ENCODE results near the gene DDX10. TPM values are rescaled to one million over a fixed set of nuclear protein-coding genes. Genes with fewer than 3 reads are reported as not detected.

Gene DDX10
- polyA plus RNA-seq, 1 of the 3 experiments (the other 2 are of a cell fraction), result 35.8 TPM

DNA sequence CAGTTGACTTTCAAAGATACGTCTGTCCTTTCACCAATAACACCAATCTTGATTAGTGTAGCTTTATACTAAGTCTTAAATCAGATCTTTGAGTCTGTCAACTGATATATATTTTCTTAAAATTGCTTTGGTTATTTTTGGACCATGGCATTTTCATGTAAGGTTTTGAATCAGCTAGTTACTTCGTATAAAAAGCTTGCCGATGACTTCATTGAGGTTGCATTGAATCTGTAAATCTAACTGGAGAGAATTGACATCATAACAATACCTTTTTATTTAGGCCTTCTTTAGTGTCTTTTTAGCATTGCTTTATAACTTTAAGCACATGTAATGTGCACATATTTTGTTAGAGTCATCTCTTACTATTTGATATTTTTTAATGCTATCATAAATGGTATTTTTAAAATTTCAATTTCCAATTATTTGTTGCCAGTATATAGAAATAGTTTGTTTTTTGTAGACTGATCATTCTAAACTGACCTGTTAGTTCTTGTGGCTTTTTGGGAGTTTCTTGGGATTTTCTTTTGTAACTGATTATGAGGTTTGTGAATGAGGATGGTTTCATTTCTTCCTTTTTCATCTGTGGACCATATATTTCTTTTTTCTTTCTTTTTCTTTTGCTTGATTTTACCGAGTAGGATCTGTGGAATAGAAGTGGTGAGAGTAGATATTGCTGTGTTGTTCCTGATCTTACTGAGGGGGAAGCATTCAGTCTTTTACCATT is 61.4 kb downstream of the DDX10 start (continued):
- TF ChIP-seq, protein P1, sequence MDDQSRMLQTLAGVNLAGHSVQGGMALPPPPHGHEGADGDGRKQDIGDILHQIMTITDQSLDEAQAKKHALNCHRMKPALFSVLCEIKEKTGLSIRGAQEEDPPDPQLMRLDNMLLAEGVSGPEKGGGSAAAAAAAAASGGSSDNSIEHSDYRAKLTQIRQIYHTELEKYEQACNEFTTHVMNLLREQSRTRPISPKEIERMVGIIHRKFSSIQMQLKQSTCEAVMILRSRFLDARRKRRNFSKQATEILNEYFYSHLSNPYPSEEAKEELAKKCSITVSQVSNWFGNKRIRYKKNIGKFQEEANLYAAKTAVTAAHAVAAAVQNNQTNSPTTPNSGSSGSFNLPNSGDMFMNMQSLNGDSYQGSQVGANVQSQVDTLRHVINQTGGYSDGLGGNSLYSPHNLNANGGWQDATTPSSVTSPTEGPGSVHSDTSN (IDR thresholded peaks at IDR 0.05), result no peak
- TF ChIP-seq EZH2phosphoT487 (IDR thresholded peaks at IDR 0.05; ENCODE audit: borderline replicate concordance, low read depth), result no peak

DNA sequence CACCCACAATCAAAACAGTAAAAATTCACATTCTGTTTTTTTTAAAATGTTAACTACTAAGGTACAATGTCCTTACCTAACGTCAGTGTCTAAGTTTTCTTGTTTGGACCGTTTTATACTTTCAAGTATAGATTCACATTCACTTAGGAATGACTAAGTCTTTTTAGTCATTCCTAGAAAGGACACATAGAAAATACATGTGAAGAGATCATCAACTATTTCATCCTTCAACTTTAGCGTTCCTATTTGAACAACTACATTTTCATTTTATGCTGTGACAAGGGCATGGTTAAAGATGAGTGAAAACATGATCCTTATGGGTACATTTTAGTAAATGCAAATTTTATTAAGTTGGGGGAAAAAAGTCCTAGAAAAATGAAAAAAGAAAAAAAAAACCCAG is 62.8 kb downstream of the DDX10 start:
- Histone ChIP-seq H3K9me2 (no peaks in the 10 kb centered on the region), H3F3A (replicated peaks; ENCODE audit: insufficient read depth) (peaks cover 5% of the 10 kb centered on the region), H3K9ac (no peak overlapping the region), H3K4me1 (ENCODE audit: control insufficient read depth in 1 of 2, insufficient read depth in 2 of 2, low read depth in 1 of 2, low read length in 1 of 2) (peaks cover 2 to 8% of the 10 kb centered on the region in 2 experiments; a peak in 2 of 4 replicates), H3K4me2 (no peak overlapping the region), H3K36me3 (replicated peaks in 1 of 2; ENCODE audit: control insufficient read depth in 1 of 2, insufficient read depth in 2 of 2, low read length in 1 of 2) (peaks cover 24 to 38% of the 10 kb centered on the region in 2 experiments), H3K27ac (ENCODE audit: low read depth in 2 of 2, low read length in 1 of 2) (no peak overlapping the region), H3K79me2 (ENCODE audit: insufficient read depth) (peaks cover 24% of the 10 kb centered on the region), H3K27me3 (ENCODE audit: insufficient read depth) (no peaks in the 10 kb centered on the region), H3K4me3 (ENCODE audit: low read depth in 2 of 2, low read length in 1 of 2) (no peak overlapping the region), H3K9me3 (0 out of 2 replicates have a peak, but pooled peaks cover 6% of the 10 kb centered on the region), H2AFZ (ENCODE audit: low read depth) (no peak overlapping the region), H4K20me1 (ENCODE audit: insufficient read depth) (no peaks in the 10 kb centered on the region)
- ChIA-PET CTCF (no interaction called here), POLR2A (no interaction called here)
- TF ChIP-seq POLR2AphosphoS5 (IDR thresholded peaks at IDR 0.05; ENCODE audit: low read depth, low read length) (no peak), FOXJ3 (CRISPR knock-in tag; IDR thresholded peaks at IDR 0.05) (no peak), GABPA (IDR thresholded peaks at IDR 0.05; ENCODE audit: low read depth) (no peak), TCF12 (IDR thresholded peaks at IDR 0.05) (no peak), YY1 (IDR thresholded peaks at IDR 0.05; ENCODE audit: low read depth) (no peak), RCOR1 (IDR thresholded peaks at IDR 0.05; ENCODE audit: low read length) (no peak), NFIC (IDR thresholded peaks at IDR 0.05; ENCODE audit: borderline replicate concordance) (no peak), CHD2 (IDR thresholded peaks at IDR 0.05; ENCODE audit: low read length, partially characterized antibody) (no peak), RAD21 (IDR thresholded peaks at IDR 0.05; ENCODE audit: low read length) (no peak), EP300 (IDR thresholded peaks at IDR 0.05; ENCODE audit: borderline replicate concordance in 1 of 2, low read depth in 1 of 2, low read length in 1 of 2) (no peak), TEAD4 (IDR thresholded peaks at IDR 0.05; ENCODE audit: borderline replicate concordance, insufficient read depth) (no peak), JUND (IDR thresholded peaks at IDR 0.05) (no peak), MEF2A (IDR thresholded peaks at IDR 0.05; ENCODE audit: borderline replicate concordance, low read depth) (no peak), NRF1 (IDR thresholded peaks at IDR 0.05; ENCODE audit: low read depth, low read length) (no peak)
- TF ChIP-seq, protein P2, sequence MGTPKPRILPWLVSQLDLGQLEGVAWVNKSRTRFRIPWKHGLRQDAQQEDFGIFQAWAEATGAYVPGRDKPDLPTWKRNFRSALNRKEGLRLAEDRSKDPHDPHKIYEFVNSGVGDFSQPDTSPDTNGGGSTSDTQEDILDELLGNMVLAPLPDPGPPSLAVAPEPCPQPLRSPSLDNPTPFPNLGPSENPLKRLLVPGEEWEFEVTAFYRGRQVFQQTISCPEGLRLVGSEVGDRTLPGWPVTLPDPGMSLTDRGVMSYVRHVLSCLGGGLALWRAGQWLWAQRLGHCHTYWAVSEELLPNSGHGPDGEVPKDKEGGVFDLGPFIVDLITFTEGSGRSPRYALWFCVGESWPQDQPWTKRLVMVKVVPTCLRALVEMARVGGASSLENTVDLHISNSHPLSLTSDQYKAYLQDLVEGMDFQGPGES (IDR thresholded peaks at IDR 0.05; ENCODE audit: low read depth, low read length), result no peak
- TF ChIP-seq, protein P3, sequence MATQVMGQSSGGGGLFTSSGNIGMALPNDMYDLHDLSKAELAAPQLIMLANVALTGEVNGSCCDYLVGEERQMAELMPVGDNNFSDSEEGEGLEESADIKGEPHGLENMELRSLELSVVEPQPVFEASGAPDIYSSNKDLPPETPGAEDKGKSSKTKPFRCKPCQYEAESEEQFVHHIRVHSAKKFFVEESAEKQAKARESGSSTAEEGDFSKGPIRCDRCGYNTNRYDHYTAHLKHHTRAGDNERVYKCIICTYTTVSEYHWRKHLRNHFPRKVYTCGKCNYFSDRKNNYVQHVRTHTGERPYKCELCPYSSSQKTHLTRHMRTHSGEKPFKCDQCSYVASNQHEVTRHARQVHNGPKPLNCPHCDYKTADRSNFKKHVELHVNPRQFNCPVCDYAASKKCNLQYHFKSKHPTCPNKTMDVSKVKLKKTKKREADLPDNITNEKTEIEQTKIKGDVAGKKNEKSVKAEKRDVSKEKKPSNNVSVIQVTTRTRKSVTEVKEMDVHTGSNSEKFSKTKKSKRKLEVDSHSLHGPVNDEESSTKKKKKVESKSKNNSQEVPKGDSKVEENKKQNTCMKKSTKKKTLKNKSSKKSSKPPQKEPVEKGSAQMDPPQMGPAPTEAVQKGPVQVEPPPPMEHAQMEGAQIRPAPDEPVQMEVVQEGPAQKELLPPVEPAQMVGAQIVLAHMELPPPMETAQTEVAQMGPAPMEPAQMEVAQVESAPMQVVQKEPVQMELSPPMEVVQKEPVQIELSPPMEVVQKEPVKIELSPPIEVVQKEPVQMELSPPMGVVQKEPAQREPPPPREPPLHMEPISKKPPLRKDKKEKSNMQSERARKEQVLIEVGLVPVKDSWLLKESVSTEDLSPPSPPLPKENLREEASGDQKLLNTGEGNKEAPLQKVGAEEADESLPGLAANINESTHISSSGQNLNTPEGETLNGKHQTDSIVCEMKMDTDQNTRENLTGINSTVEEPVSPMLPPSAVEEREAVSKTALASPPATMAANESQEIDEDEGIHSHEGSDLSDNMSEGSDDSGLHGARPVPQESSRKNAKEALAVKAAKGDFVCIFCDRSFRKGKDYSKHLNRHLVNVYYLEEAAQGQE (IDR thresholded peaks at IDR 0.05; ENCODE audit: low read depth, low read length), result no peak
- TF ChIP-seq, protein P4, sequence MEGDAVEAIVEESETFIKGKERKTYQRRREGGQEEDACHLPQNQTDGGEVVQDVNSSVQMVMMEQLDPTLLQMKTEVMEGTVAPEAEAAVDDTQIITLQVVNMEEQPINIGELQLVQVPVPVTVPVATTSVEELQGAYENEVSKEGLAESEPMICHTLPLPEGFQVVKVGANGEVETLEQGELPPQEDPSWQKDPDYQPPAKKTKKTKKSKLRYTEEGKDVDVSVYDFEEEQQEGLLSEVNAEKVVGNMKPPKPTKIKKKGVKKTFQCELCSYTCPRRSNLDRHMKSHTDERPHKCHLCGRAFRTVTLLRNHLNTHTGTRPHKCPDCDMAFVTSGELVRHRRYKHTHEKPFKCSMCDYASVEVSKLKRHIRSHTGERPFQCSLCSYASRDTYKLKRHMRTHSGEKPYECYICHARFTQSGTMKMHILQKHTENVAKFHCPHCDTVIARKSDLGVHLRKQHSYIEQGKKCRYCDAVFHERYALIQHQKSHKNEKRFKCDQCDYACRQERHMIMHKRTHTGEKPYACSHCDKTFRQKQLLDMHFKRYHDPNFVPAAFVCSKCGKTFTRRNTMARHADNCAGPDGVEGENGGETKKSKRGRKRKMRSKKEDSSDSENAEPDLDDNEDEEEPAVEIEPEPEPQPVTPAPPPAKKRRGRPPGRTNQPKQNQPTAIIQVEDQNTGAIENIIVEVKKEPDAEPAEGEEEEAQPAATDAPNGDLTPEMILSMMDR (IDR thresholded peaks at IDR 0.05), result no peak
- TF ChIP-seq, protein P5, sequence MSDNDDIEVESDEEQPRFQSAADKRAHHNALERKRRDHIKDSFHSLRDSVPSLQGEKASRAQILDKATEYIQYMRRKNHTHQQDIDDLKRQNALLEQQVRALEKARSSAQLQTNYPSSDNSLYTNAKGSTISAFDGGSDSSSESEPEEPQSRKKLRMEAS (IDR thresholded peaks at IDR 0.05; ENCODE audit: low read depth), result no peak
- WGBS (ENCODE audit: low lambda C conversion rate), result 86% methylated on average over 3 of the region's 3 CpGs
- no peak for DNase-seq

Measured in SK-N-SH (cell line).